NCI-H2227 (cell line): ENCODE results near the gene FHIT.

Experiments
- DNase-seq: peaks from one replicate; lab custom pipeline; 2025; ENCODE audit not compliant: unreplicated experiment; lab: John Stamatoyannopoulos, UW

The FHIT gene

GRCh38 chr3:60313231-60313798, 937.9 kb downstream of the FHIT start:
- no peak for DNase-seq

- DNase-seq = no peak
Observed at GRCh38 chr3:60309539-60310268, 941.5 kb downstream of the FHIT start.

GRCh38 chr3:60308808-60309207, 942.4 kb downstream of the FHIT start:
- DNase-seq = peak; percentile 20

GRCh38 chr3:60307562-60308199, 943.6 kb downstream of the FHIT start:
- DNase-seq = no peak

GRCh38 chr3:60304112-60304511, 947.1 kb downstream of the FHIT start:
- DNase-seq = no peak

- DNase-seq = no peak
Observed at GRCh38 chr3:60303160-60303559, 948.1 kb downstream of the FHIT start.

GRCh38 chr3:60301142-60301541, 950.1 kb downstream of the FHIT start:
- no peak for DNase-seq

GRCh38 chr3:60298141-60298540, 953.1 kb downstream of the FHIT start:
- DNase-seq = no peak

GRCh38 chr3:60294181-60294580, 957.1 kb downstream of the FHIT start:
- DNase-seq = no peak

GRCh38 chr3:60291115-60291514, 960.1 kb downstream of the FHIT start:
- DNase-seq = no peak

- DNase-seq = no peak
Observed at GRCh38 chr3:60290122-60290492, 961.1 kb downstream of the FHIT start.

- no peak for DNase-seq
Observed at GRCh38 chr3:60289341-60290121, 961.7 kb downstream of the FHIT start.

- DNase-seq = peak; percentile 6
Observed at GRCh38 chr3:60282866-60283265, 968.4 kb downstream of the FHIT start.

- DNase-seq = no peak
Observed at GRCh38 chr3:60281970-60282369, 969.3 kb downstream of the FHIT start.

- peak; percentile 32 for DNase-seq
Observed at GRCh38 chr3:60277361-60277800, 973.9 kb downstream of the FHIT start.

GRCh38 chr3:60276615-60277014, 974.6 kb downstream of the FHIT start:
- no peak for DNase-seq

- DNase-seq = no peak
Observed at GRCh38 chr3:60274646-60275045, 976.6 kb downstream of the FHIT start.

GRCh38 chr3:60274098-60274497, 977.2 kb downstream of the FHIT start:
- DNase-seq = no peak

GRCh38 chr3:60269829-60270266, 981.4 kb downstream of the FHIT start:
- DNase-seq = no peak

- no peak for DNase-seq
Observed at GRCh38 chr3:60269377-60269776, 981.9 kb downstream of the FHIT start.

- no peak for DNase-seq
Observed at GRCh38 chr3:60268123-60268522, 983.1 kb downstream of the FHIT start.

- DNase-seq = no peak
Observed at GRCh38 chr3:60266444-60266843, 984.8 kb downstream of the FHIT start.
